ENCODE results near the gene TACC2. TPM values are rescaled to one million over a fixed set of nuclear protein-coding genes. Genes with fewer than 3 reads are reported as not detected.

TACC2 gene
- total RNA-seq, 1 experiment from 2014 or later: 15.8 TPM

- H3K36me3 ChIP-seq (ENCODE audit: low read depth): no peaks in the 10 kb centered on the region
- no peak overlapping the region for H2AFZ ChIP-seq
- H3K4me3 ChIP-seq: no peak overlapping the region
- POLR2A ChIA-PET (ENCODE audit: unreplicated experiment): no interaction called here
- no peak overlapping the region for H3K27ac ChIP-seq
- H3K27me3 ChIP-seq (ENCODE audit: insufficient read depth, low read depth): no peaks in the 10 kb centered on the region
- TF ChIP-seq EZH2 (IDR thresholded peaks at IDR 0.05; ENCODE audit: low read depth): no peak
- TF ChIP-seq CTCF (conservative IDR thresholded peaks at IDR 0.05): no peak
- intact Hi-C loops (cut with micrococcal nuclease; ENCODE audit: unreplicated experiment): no loop called here
- H3K79me2 ChIP-seq (ENCODE audit: low read depth): no peaks in the 10 kb centered on the region
- H3F3A ChIP-seq (ENCODE audit: insufficient read depth, low read depth): no peaks in the 10 kb centered on the region
- no peaks in the 10 kb centered on the region for H3K9me3 ChIP-seq (ENCODE audit: insufficient read depth, low read depth)
- H3K9me2 ChIP-seq (ENCODE audit: insufficient read depth): no peaks in the 10 kb centered on the region
- H3K4me2 ChIP-seq: no peak overlapping the region
- no TSS peak for BruUV-seq (replicated peaks)
- CTCF ChIA-PET: no interaction called here
- no peaks in the 10 kb centered on the region for H3K4me1 ChIP-seq (replicated peaks; ENCODE audit: insufficient read depth)
- DNase-seq: no peak
- H4K20me1 ChIP-seq (ENCODE audit: insufficient read depth): no peaks in the 10 kb centered on the region
Observed at GRCh38 chr10:122078965-122079795, 90.2 kb downstream of the TACC2 start.

- DNase-seq: no peak
- POLR2A ChIA-PET (ENCODE audit: unreplicated experiment): no interaction called here
- Histone ChIP-seq H3K27me3 (ENCODE audit: insufficient read depth, low read depth) (no peaks in the 10 kb centered on the region), H3K27ac (no peak overlapping the region), H3K36me3 (ENCODE audit: low read depth) (no peaks in the 10 kb centered on the region), H2AFZ (no peak overlapping the region), H3K4me2 (no peak overlapping the region), H3K79me2 (ENCODE audit: low read depth) (no peaks in the 10 kb centered on the region), H3K9me3 (ENCODE audit: insufficient read depth, low read depth) (no peaks in the 10 kb centered on the region), H3K9me2 (ENCODE audit: insufficient read depth) (no peaks in the 10 kb centered on the region), H3F3A (ENCODE audit: insufficient read depth, low read depth) (no peaks in the 10 kb centered on the region), H4K20me1 (ENCODE audit: insufficient read depth) (no peaks in the 10 kb centered on the region), H3K4me1 (replicated peaks; ENCODE audit: insufficient read depth) (no peaks in the 10 kb centered on the region), H3K4me3 (no peak overlapping the region)
- TF ChIP-seq EZH2 (IDR thresholded peaks at IDR 0.05; ENCODE audit: low read depth): no peak
- intact Hi-C loops (cut with micrococcal nuclease; ENCODE audit: unreplicated experiment): no loop called here
- CTCF ChIA-PET: interaction anchor here (0.8 kb wide), 1 partner anchor 16 kb away, joined by 3 read pairs; no protein-coding TSS in a partner anchor
- BruUV-seq (replicated peaks): no TSS peak
Observed at GRCh38 chr10:122082616-122083477, 93.9 kb downstream of the TACC2 start.

- no peak overlapping the region for H3K27ac ChIP-seq
- H3K79me2 ChIP-seq (ENCODE audit: low read depth): no peaks in the 10 kb centered on the region
- TF ChIP-seq CTCF (conservative IDR thresholded peaks at IDR 0.05): no peak
- no peak for TF ChIP-seq EZH2 (IDR thresholded peaks at IDR 0.05; ENCODE audit: low read depth)
- BruUV-seq (replicated peaks): no TSS peak
- H3F3A ChIP-seq (ENCODE audit: insufficient read depth, low read depth): no peaks in the 10 kb centered on the region
- no peak overlapping the region for H3K4me3 ChIP-seq
- H4K20me1 ChIP-seq (ENCODE audit: insufficient read depth): no peaks in the 10 kb centered on the region
- no peaks in the 10 kb centered on the region for H3K27me3 ChIP-seq (ENCODE audit: insufficient read depth, low read depth)
- H3K36me3 ChIP-seq (ENCODE audit: low read depth): no peaks in the 10 kb centered on the region
- POLR2A ChIA-PET (ENCODE audit: unreplicated experiment): no interaction called here
- peaks cover 4% of the 10 kb centered on the region for H3K4me1 ChIP-seq (replicated peaks; ENCODE audit: insufficient read depth)
- CTCF ChIA-PET: no interaction called here
- H2AFZ ChIP-seq: no peak overlapping the region
- no peaks in the 10 kb centered on the region for H3K9me3 ChIP-seq (ENCODE audit: insufficient read depth, low read depth)
- intact Hi-C loops (cut with micrococcal nuclease; ENCODE audit: unreplicated experiment): no loop called here
- no peak overlapping the region for H3K4me2 ChIP-seq
- DNase-seq: no peak
- no peaks in the 10 kb centered on the region for H3K9me2 ChIP-seq (ENCODE audit: insufficient read depth)
Observed at GRCh38 chr10:122083478-122084025, 94.6 kb downstream of the TACC2 start.
